Stimulated activated CD8-positive, alpha-beta memory T cell treated with anti-CD3 and anti-CD28 coated beads, Interleukin-7, amount 100 ng/mL, for 1 hour (primary cell): Measurements from ENCODE around the gene HBD.

Source experiments
- DNase-seq, 2 donors: peaks; one replicate each; pipeline ENCODE4 v3.0.0-alpha.2; 2020; ENCODE audit warnings: low read depth in 2 of 2

Gene HBD

GRCh38 chr11:5233307-5233706 is 976 bp downstream of the HBD start:
- DNase-seq = no peak

GRCh38 chr11:5232821-5233220 is 1.5 kb downstream of the HBD start:
- DNase-seq = no peak

- DNase-seq = no peak
Measured at GRCh38 chr11:5232176-5232575, 2.1 kb downstream of the HBD start.

GRCh38 chr11:5231111-5231510 is 3.2 kb downstream of the HBD start:
- no peak for DNase-seq

GRCh38 chr11:5230266-5230665 is 4.0 kb downstream of the HBD start:
- DNase-seq = no peak

GRCh38 chr11:5229796-5230195 is 4.5 kb downstream of the HBD start:
- no peak for DNase-seq

- no peak for DNase-seq
Measured at GRCh38 chr11:5229356-5229755, 4.9 kb downstream of the HBD start.

- no peak for DNase-seq
Measured at GRCh38 chr11:5228124-5228523, 6.2 kb downstream of the HBD start.

GRCh38 chr11:5227681-5228080 is 6.6 kb downstream of the HBD start:
- no peak for DNase-seq

- no peak for DNase-seq
Measured at GRCh38 chr11:5226732-5227310, 7.5 kb downstream of the HBD start, which contains the start of gene HBB. Gene HBB (minus strand): TSS chr11:5227071. CDS start chr11:5227021, 50 bp downstream.

GRCh38 chr11:5225480-5225871 is 8.8 kb downstream of the HBD start:
- no peak for DNase-seq

- no peak for DNase-seq
Measured at GRCh38 chr11:5224538-5225479, 9.5 kb downstream of the HBD start.

GRCh38 chr11:5223686-5224085 is 10.6 kb downstream of the HBD start:
- no peak for DNase-seq

- no peak for DNase-seq
Measured at GRCh38 chr11:5223146-5223545, 11.1 kb downstream of the HBD start.

GRCh38 chr11:5210376-5210885 is 23.9 kb downstream of the HBD start:
- DNase-seq = no peak

GRCh38 chr11:5204787-5205186 is 29.5 kb downstream of the HBD start:
- DNase-seq = no peak

GRCh38 chr11:5203366-5203765 is 30.9 kb downstream of the HBD start:
- DNase-seq = no peak

- no peak for DNase-seq
Measured at GRCh38 chr11:5200582-5200981, 33.7 kb downstream of the HBD start, which contains the start of gene OR51V1. Gene OR51V1 (minus strand): TSS chr11:5200682. CDS start chr11:5200682, 0 bp downstream.

GRCh38 chr11:5198285-5198684 is 36.0 kb downstream of the HBD start:
- DNase-seq = no peak

GRCh38 chr11:5197536-5197935 is 36.7 kb downstream of the HBD start:
- no peak for DNase-seq

GRCh38 chr11:5196731-5197130 is 37.6 kb downstream of the HBD start:
- DNase-seq = no peak

GRCh38 chr11:5196067-5196466 is 38.2 kb downstream of the HBD start:
- no peak for DNase-seq

GRCh38 chr11:5192738-5193137 is 41.5 kb downstream of the HBD start:
- no peak for DNase-seq
